ENCODE results near the gene VPREB3.

GRCh38 chr22:23744001-23744400 is 10.2 kb downstream of the VPREB3 start:
- no peak for TF ChIP-seq CTCF (IDR thresholded peaks at IDR 0.05)
- no peak for TF ChIP-seq EZH2 (IDR thresholded peaks at IDR 0.05; ENCODE audit: borderline replicate concordance, insufficient read depth, low read depth, low read length, poor library complexity, severe bottlenecking)

All from B cell (primary cell).